OCI-LY1 (cell line): ENCODE measurements around the gene TRANK1.
A peak's percentile ranks its signal among the peaks of the same experiment; 100 is the strongest.
"Not testable (repeated sequence)": the region's sequence is repeated elsewhere in the genome, so short reads cannot be mapped to it uniquely, and the experiment has no call there.

Source experiments
- H2AFZ ChIP-seq: fragments of 200-600 bp; sonication (generic), shearing (Covaris generic); 2 replicates; pipeline ENCODE4 v1.6.0; 2014; ENCODE audit warnings: antibody characterized with exemption, mild to moderate bottlenecking, low read length
- H3F3A ChIP-seq: fragments of 200-600 bp; sonication (generic), shearing (Covaris generic); 2 replicates; pipeline ENCODE4 v1.6.0; 2014; ENCODE audit warnings: mild to moderate bottlenecking, antibody characterized with exemption, low read length, moderate library complexity; ENCODE audit not compliant: insufficient read depth
- H3K27ac ChIP-seq: fragments of 200-600 bp; sonication (generic); 2 replicates; pipeline ENCODE4 v1.5.1; 2014; ENCODE audit warnings: low read length, mixed run types, mild to moderate bottlenecking, low read depth; ENCODE audit not compliant: poor library complexity, severe bottlenecking
- H3K27me3 ChIP-seq: fragments of 200-600 bp; sonication (generic); 2 replicates; pipeline ENCODE4 v1.6.0; 2014; ENCODE audit warnings: antibody characterized with exemption, mild to moderate bottlenecking, low read length, moderate library complexity; ENCODE audit not compliant: insufficient read depth
- H3K36me3 ChIP-seq: fragments of 200-600 bp; sonication (generic); 2 replicates; pipeline ENCODE4 v1.6.1; 2014; ENCODE audit warnings: mild to moderate bottlenecking, antibody characterized with exemption, low read length, moderate library complexity, mixed read lengths; ENCODE audit not compliant: insufficient read depth
- H3K4me1 ChIP-seq: fragments of 200-600 bp; sonication (generic); 2 replicates; pipeline ENCODE4 v1.5.1; 2014; ENCODE audit warnings: mild to moderate bottlenecking, low read length, moderate library complexity; ENCODE audit not compliant: insufficient read depth, severe bottlenecking
- H3K4me2 ChIP-seq: fragments of 200-600 bp; sonication (generic), shearing (Covaris generic); 2 replicates; pipeline ENCODE4 v1.6.1; 2014; ENCODE audit warnings: low read length
- H3K4me3 ChIP-seq: fragments of 200-600 bp; sonication (generic); 2 replicates; pipeline ENCODE4 v1.5.1; 2014; ENCODE audit warnings: low read length, low read depth, mild to moderate bottlenecking, mixed read lengths; ENCODE audit not compliant: poor library complexity, severe bottlenecking
- H3K79me2 ChIP-seq: fragments of 200-600 bp; shearing (Covaris generic); 2 replicates; pipeline ENCODE4 v1.6.1; 2016; ENCODE audit warnings: mixed run types, low read length, mixed read lengths; ENCODE audit not compliant: insufficient read depth
- H3K9ac ChIP-seq: fragments of 200-600 bp; sonication (generic), shearing (Covaris generic); 2 replicates; pipeline ENCODE4 v1.6.1; 2014; ENCODE audit warnings: mild to moderate bottlenecking, low read length, mixed read lengths
- H3K9me2 ChIP-seq: fragments of 200-600 bp; sonication (generic), shearing (Covaris generic); 2 replicates; pipeline ENCODE4 v1.6.1; 2014; ENCODE audit warnings: low read depth, mild to moderate bottlenecking, low read length, mixed read lengths
- H3K9me3 ChIP-seq: fragments of 200-600 bp; shearing (Covaris generic); 2 replicates; pipeline ENCODE4 v1.6.1; 2014; ENCODE audit warnings: low read length, mixed read lengths
- H4K20me1 ChIP-seq: fragments of 200-600 bp; sonication (generic), shearing (Covaris generic); 2 replicates; pipeline ENCODE4 v1.6.0; 2016; ENCODE audit warnings: mild to moderate bottlenecking, low read length; ENCODE audit not compliant: insufficient read depth
- EZH2 ChIP-seq: fragments of 200-600 bp; sonication (generic), shearing (Covaris generic); IDR thresholded peaks from 2 replicates; pipeline ENCODE4 v1.8.0; 2017; ENCODE audit warnings: borderline replicate concordance, mixed run types, mild to moderate bottlenecking, antibody characterized with exemption, low read length, moderate library complexity, mixed read lengths
- TF ChIP-seq, protein P1 (sequence below): fragments of 200-600 bp; sonication (generic), shearing (Covaris generic); IDR thresholded peaks from 2 replicates; pipeline ENCODE4 v1.5.1; 2017; ENCODE audit warnings: mild to moderate bottlenecking, antibody characterized with exemption, low read length, moderate library complexity, mixed read lengths

Gene TRANK1

DNA sequence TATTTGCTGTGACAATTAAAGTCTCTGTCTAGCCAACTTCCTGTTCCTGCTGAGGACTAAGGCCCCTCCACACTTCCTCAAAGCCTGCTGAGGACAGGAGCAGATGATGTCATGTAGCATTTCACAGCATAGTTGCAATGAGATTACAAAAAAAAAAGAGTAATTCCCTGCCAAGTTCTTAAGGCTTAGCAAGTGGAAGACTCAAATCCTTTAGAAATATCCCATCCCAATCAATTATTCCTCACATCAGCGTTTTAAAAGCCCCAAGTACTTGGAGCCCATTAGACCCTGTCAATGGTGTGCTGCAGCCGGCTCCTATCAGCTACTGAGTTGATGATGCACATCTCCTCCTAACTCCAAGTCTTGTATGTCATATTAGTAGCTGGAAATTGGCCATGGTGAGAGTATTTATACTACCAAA is 51.7 kb downstream of the TRANK1 start:
- Histone ChIP-seq H3K27me3 (no peaks in the 10 kb centered on the region), H3K9ac (no peak overlapping the region), H4K20me1 (no peaks in the 10 kb centered on the region), H3K4me1 (peaks cover 52% of the 10 kb centered on the region), H3F3A (no peaks in the 10 kb centered on the region), H3K9me3 (no peaks in the 10 kb centered on the region), H3K4me2 (no peak overlapping the region; the same call in 1 of the 2 replicates), H3K36me3 (peaks cover 86% of the 10 kb centered on the region), H3K79me2 (no peaks in the 10 kb centered on the region), H3K9me2 (no peaks in the 10 kb centered on the region), H3K27ac (peak overlapping the region; percentile 73), H2AFZ (no peak overlapping the region), H3K4me3 (no peak overlapping the region)
- TF ChIP-seq EZH2, result no peak
- TF ChIP-seq, protein P1, sequence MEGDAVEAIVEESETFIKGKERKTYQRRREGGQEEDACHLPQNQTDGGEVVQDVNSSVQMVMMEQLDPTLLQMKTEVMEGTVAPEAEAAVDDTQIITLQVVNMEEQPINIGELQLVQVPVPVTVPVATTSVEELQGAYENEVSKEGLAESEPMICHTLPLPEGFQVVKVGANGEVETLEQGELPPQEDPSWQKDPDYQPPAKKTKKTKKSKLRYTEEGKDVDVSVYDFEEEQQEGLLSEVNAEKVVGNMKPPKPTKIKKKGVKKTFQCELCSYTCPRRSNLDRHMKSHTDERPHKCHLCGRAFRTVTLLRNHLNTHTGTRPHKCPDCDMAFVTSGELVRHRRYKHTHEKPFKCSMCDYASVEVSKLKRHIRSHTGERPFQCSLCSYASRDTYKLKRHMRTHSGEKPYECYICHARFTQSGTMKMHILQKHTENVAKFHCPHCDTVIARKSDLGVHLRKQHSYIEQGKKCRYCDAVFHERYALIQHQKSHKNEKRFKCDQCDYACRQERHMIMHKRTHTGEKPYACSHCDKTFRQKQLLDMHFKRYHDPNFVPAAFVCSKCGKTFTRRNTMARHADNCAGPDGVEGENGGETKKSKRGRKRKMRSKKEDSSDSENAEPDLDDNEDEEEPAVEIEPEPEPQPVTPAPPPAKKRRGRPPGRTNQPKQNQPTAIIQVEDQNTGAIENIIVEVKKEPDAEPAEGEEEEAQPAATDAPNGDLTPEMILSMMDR, result no peak

DNA sequence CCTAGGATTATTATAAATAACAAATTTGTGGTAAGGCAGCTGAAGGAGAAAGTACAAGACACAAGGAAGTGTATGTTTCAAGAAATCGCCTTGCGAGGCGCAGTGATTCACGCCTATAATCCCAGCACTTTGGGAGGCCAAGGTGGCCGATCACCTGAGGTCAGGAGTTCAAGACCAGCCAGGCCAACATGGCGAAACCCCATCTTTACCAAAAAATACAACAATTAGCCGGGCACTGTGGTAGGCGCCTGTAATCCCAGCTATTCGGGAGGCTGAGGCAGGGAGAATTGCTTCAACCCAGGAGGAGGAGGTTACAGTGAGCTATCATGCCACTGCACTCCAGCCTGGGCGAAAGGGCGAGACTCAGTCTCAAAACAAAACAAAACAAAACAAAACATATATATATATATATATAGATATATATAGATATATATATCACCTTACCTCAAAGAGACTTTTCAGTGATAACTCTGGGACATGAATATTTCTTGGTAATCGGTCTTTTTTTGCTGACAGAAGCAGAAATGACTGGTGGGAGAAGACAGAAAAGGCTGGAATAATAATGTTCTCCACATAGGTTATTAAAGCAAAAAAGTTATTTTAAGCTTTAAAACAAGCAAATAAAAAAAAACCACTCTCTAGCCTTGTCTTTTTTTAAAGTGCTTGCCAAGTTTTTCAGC is 52.3 kb downstream of the TRANK1 start:
- no peak overlapping the region for H3K4me3 ChIP-seq
- H3F3A ChIP-seq, result no peaks in the 10 kb centered on the region
- H3K9ac ChIP-seq, result no peak overlapping the region
- TF ChIP-seq, protein P1, result no peak
- TF ChIP-seq EZH2, result no peak
- H3K27ac ChIP-seq, result peak overlapping the region; percentile 73
- H3K79me2 ChIP-seq, result no peaks in the 10 kb centered on the region
- H3K4me1 ChIP-seq, result peaks cover 52% of the 10 kb centered on the region
- H3K4me2 ChIP-seq, result no peak overlapping the region
- H3K27me3 ChIP-seq, result no peaks in the 10 kb centered on the region
- H3K36me3 ChIP-seq, result peaks cover 86% of the 10 kb centered on the region
- no peak overlapping the region for H2AFZ ChIP-seq
- H4K20me1 ChIP-seq, result no peaks in the 10 kb centered on the region
- no peaks in the 10 kb centered on the region for H3K9me2 ChIP-seq
- H3K9me3 ChIP-seq, result no peaks in the 10 kb centered on the region

- Histone ChIP-seq H3K4me3 (no peak overlapping the region), H3K27me3 (no peaks in the 10 kb centered on the region), H3K79me2 (no peaks in the 10 kb centered on the region), H3K9me3 (no peaks in the 10 kb centered on the region), H4K20me1 (no peaks in the 10 kb centered on the region), H3F3A (no peaks in the 10 kb centered on the region), H2AFZ (no peak overlapping the region), H3K9ac (no peak overlapping the region), H3K9me2 (no peaks in the 10 kb centered on the region), H3K27ac (peak overlapping the region; percentile 57), H3K4me2 (peak overlapping the region; percentile 5; the same call in 1 of the 2 replicates), H3K4me1 (peaks cover 52% of the 10 kb centered on the region), H3K36me3 (peaks cover 87% of the 10 kb centered on the region)
- TF ChIP-seq, protein P1, result no peak
- no peak for TF ChIP-seq EZH2
Measured at GRCh38 chr3:36891701-36892160, 53.1 kb downstream of the TRANK1 start.

- peak overlapping the region; percentile 57 for H3K27ac ChIP-seq
- not testable (repeated sequence) for H3K9me3 ChIP-seq, H3K4me2 ChIP-seq, H4K20me1 ChIP-seq, H3F3A ChIP-seq, H3K4me3 ChIP-seq, H3K9me2 ChIP-seq, H2AFZ ChIP-seq, H3K9ac ChIP-seq, H3K27me3 ChIP-seq, H3K79me2 ChIP-seq
- H3K4me1 ChIP-seq, result peaks cover 50% of the 10 kb centered on the region
- H3K36me3 ChIP-seq, result peaks cover 87% of the 10 kb centered on the region
Measured at GRCh38 chr3:36891097-36891496, 53.8 kb downstream of the TRANK1 start.
